Peyer's patch (tissue), 4 donors: ENCODE results near the gene KIFC3.

Experiments used
- CTCF ChIP-seq, 6 experiments: fragments of 450-650 bp in 4 of 6; fragments of 200-600 bp in 2 of 6; sonication (generic) in 1 of 6; IDR thresholded peaks; one replicate each; pipeline ENCODE4 v1.5.1; 2017 to 2019; ENCODE audit warnings: antibody characterized with exemption in 6 of 6, mild to moderate bottlenecking in 3 of 6, moderate library complexity in 1 of 6
- POLR2A ChIP-seq, 2 donors: fragments of 450-650 bp; IDR thresholded peaks; one replicate each; pipeline ENCODE4 v1.5.1; 2017; ENCODE audit warnings: antibody characterized with exemption in 2 of 2, mild to moderate bottlenecking in 2 of 2, moderate library complexity in 2 of 2

- no peak for TF ChIP-seq CTCF (IDR thresholded peaks at IDR 0.05)
- TF ChIP-seq POLR2A (IDR thresholded peaks at IDR 0.05), result no peak
Measured at GRCh38 chr16:57725554-57725953, 76.7 kb downstream of the KIFC3 start.
